GM10266 (cell line): ENCODE results near the gene LGMN.

Experiments used
- DNase-seq: peaks from one replicate; pipeline ENCODE4 v3.0.0; 2012; ENCODE audit errors: extremely low spot score
- CTCF ChIP-seq: IDR thresholded peaks from 2 replicates; pipeline ENCODE4 v1.5.1; 2012; ENCODE audit warnings: mild to moderate bottlenecking, low read depth; ENCODE audit not compliant: control insufficient read depth, insufficient read depth; ENCODE audit errors: missing control alignments

Gene LGMN

GRCh38 chr14:92703516-92703915 is 44.9 kb downstream of the LGMN start:
- TF ChIP-seq CTCF, result no peak
- no peak for DNase-seq

- no peak for TF ChIP-seq CTCF
These were observed 45.9 kb downstream of the LGMN start for GRCh38 chr14:92702441-92702918.

GRCh38 chr14:92701826-92702225 is 46.6 kb downstream of the LGMN start:
- TF ChIP-seq CTCF, result no peak
- DNase-seq, result no peak

More at GRCh38 chr14:92702441-92702918, 45.9 kb downstream of the LGMN start:
- DNase-seq, result no peak

GRCh38 chr14:92698393-92698792 is 50.0 kb downstream of the LGMN start:
- no peak for DNase-seq
- no peak for TF ChIP-seq CTCF

GRCh38 chr14:92696366-92696765 is 52.1 kb downstream of the LGMN start:
- TF ChIP-seq CTCF, result no peak
- DNase-seq, result no peak

GRCh38 chr14:92695562-92695961 is 52.9 kb downstream of the LGMN start:
- TF ChIP-seq CTCF, result no peak
- DNase-seq, result no peak

GRCh38 chr14:92694807-92695206 is 53.6 kb downstream of the LGMN start:
- DNase-seq, result no peak
- no peak for TF ChIP-seq CTCF
